CMK (cell line): ENCODE results near the gene RNLS.
"Not testable (repeated sequence)": the region's sequence is repeated elsewhere in the genome, so short reads cannot be mapped to it uniquely, and the experiment has no call there.

Experiments used
- DNase-seq: peaks from one replicate; pipeline ENCODE4 v3.0.0-alpha.2; 2010; ENCODE audit warnings: low read depth

Gene RNLS

DNA sequence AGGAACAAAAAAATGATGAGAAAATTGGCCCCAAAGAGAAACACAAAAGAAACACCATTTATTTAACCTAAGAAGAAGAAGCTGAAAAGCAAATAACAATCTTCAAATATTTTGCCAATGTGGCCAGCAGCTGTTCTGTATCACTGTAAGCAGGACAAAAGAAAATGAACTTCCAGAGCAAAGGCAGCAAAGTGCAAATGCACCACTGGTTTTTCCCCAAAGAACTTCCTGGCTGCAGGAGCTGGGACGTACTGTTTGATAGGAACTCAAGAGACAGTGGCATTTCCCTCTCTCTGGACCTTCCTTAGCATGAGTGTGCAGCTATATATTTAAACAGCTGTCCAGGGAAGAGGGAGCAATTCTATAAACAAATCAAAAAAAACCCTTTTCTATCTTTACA lies 60.4 kb downstream of the RNLS start:
- no peak for DNase-seq

DNA sequence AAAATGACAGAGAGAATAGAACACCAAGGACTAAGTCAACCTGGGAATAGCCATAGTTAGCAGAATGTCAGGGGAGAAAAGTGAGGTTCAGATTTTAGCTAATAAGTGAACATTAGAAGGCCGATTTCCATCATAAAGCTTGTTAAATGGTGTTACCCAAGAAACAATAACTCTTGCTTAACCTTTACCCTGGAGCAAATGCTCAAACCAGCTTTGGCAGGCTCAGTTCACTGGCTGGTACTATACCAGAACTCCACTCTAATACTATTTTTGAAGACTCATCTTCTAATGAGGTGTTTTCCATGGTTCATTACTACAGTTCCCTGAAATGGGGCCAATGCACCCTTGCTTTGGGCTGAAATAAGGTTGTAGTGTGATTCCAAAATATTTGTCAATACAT lies 61.3 kb downstream of the RNLS start:
- no peak for DNase-seq

DNA sequence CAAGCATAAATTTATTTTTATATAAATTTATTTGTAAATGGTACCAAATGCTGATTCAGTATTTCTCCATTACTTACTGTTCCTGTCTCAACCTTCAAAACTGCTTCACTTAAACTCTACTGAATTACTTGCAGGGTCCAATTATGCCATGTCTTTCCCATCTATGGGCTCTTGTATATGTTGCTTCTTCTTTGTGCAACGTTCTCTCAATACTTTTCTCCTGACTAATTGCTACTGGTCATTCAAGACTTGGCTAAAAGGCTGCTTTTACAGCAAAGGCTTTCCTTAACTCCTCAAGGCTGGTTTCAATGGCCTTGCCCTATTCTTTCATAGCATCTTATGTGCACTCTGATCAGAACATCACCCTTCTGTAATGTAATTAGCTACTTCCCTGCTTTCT lies 67.9 kb downstream of the RNLS start:
- no peak for DNase-seq

DNA sequence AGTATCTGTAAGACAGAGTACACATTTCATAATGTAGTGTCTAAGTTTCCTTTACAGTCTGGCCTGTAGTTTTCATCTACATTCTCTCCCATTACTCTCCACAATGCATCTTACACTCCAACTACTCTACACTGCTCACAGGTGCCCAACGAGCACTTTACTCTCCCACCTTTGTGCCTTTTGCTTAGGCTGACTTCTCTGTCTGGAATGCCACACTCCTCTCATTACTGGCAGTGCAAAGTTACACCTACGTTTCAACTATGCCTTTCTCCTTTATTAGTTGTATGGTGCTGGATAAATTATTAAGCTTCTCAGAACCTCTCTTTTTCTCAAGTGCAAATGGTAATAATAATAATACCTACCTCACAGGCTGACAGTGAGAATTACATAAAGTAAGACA lies 70.5 kb downstream of the RNLS start:
- DNase-seq = no peak

DNA sequence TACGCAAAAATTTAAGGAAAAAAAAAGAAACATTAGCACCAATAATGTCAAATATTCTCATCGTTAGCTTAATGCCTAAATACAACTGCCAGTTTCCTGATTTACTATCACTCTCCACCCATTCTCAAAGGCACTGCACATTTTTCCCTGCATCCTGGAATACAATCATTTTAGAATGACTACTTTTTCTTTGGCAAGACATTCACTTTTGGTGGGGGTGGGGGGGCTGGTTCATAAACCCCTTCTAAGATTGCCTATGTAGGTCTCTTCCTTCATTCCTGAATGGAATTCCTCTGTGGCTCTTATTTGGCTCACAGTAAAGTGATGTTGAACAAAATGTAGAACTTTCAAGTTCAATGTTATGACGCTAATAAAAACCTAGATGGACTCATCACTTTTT lies 74.3 kb downstream of the RNLS start:
- no peak for DNase-seq

DNA sequence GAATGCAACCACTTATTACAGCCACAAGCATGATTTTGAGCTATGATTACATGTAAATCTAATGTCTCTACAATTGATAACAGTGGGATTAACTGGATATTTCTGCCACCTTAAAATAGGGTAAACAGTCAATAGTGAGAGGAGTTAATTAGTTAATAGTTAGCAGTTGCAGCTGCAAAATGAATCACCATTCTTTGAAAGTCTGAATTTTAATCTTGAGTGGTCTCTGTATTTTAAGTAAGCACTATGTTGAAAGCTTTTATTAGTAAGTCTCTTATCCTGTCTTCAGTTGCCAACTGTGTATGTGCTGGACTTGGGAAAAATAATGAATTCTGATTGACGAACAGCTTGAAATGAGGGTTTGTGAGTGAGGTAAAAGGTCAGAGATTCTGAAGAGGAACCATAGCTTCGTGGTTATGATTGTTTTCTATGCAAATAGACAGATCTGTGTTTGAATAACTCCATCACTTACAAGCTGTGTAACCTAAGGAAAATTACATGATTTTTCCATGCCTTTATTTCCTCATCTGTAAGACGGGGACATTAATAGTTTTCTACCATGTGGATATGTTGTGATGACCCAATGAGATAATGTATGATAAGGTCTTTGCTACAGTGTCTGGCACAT lies 75.2 kb downstream of the RNLS start:
- no peak for DNase-seq

DNA sequence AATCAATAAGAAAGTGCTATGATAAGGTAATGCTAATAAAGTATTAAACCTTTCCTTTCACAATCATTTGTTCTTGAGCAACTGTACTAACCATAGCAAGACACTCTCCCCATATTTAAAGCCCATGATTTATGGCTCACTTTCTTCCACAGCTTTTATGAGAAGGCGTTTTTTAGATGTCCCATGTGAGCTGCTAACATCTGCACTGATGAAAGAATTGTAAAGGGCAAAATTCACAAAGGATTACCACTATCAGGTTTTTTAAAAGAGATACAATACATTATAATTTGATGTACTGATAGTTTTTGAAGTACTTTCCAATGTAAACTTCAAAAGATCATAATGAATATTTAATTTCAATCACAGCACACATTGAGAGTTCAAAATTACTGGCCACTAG lies 75.7 kb downstream of the RNLS start:
- DNase-seq = no peak

DNA sequence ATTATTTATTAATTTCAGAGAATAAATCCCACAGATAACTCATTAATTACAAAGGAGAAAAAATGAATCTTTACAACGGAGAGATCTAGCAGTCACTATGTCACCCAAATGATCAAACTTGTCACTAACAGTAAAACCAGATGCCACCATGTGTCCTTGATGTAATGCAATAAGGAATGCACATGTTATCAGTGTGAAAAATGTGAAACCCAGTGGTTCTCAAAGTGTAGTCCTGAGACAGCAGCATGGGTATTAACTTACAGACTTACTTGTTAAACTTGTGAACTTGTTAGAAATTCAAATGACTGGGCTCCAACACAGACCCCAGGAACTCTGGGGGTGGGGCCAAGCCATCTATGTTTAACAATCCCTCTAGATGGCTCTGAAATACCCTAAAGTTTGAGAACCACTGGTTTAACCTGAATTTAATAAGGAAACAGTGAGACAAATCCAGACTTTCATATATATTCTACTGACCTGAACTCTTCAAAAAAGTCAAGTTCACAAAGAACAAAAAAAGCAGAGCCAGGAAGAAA lies 77.4 kb downstream of the RNLS start:
- no peak for DNase-seq

DNA sequence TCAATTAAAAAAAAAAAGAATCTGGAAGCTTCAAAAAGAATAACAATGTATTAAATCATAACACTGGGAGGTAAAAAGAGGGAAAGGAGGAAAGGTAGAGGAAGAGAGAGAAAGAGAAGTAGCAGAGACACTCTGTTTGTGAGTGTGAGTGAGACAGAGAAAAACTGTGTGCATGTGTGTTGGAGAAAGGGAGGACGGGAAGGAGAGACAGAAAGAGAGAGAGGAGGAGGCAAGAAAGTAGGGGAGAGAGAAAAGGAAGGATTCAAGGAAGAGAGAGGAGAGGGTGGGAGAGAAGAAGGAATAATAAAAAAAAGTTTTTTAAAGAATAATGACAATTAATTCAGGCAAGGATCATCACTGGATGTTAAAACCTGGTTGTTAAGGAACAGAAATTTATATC lies 77.9 kb downstream of the RNLS start:
- DNase-seq = no peak

DNA sequence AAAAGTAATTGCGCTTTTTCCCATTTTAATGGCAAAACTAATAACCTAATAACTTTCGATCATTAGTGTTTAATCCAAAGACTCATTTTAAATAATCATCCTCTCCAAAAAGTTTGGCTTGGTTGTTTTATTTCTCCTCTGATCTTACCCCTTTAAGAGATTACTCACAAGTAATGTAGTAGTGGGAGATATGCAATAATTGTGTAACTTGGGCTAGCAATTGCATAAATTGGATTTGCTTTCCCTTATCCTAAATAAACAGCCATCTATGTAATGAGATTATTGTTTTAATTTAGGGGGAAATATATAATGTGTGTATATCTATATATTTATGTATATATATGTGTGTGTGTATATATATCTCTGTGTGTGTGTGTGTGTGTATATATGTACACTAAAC lies 82.5 kb downstream of the RNLS start:
- no peak for DNase-seq

DNA sequence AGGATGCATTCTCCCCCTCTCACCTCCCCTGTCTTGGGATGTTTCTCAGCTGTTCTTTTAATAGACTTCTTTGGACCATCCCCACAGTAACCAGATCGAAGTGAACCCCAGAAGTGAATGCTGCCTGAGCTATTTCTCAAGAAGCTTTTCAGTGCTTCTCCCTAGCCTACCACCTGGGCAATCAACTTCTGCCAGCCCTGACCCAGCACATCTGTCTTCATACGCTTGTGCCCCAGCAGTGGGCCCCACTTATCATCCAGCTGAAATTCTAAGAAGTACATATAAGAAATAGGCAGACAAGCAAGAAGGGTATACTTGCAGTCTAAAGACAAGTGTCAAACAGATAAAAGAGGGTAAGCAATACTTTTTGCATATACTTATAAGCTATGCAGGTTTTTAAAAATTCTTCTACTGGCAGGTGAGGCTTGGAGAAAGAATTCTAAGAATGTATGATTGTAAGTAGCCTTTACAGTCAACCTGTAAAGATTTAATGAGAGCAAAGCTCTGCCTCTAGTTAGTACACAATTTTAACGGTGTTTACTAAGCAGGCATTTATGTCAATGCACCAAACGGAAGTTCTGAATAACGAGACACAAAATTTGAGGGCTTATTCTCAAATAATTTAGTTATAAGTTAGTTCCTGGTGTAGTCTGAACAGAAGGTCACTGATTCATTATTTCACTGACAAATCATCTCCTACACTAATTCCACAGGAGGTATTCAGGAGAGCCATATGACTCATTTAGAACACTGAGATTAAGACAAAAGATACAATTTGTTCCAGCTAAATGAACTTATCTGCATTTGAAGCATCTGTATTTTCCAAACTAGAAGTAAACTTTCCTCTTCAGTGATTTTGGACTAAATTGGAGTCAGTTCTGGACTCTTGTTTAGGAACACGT lies 83.3 kb downstream of the RNLS start:
- no peak for DNase-seq

DNA sequence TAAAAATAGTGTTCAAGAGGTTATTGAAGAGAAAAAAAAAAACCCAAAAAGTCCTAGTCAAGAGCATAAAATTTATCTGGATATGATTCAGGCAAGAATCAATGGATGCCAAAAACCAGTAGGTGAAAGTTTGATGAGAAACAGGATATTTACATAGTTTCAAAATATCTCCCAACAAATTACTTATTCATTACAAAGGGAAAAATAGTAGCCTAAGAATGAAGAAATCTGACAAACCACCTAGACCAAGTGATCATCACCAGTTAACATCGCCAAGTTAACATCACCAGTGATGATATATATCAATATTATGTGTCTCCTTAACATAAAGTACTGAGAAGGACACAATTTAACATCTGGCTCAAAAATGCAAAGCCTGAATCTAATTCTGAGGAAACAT lies 85.2 kb downstream of the RNLS start:
- DNase-seq = no peak

DNA sequence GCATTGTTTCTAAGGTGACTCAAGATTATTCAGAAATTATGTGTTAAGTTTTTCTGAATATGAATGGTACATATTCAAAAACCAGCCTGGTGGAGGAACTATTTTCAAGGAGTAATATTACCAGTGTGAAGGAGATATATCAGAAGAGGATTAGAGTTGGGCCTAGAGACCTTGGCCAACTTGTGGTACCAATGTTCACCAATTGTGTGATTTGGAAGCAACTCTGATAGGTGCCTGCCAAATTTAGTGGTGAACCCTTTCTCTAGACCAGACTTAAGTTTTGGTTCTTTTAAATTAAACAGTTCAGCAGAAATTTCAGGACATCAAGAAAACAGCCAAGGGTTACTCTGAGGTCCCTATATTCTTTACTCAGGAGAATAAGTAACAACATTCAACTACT lies 88.6 kb downstream of the RNLS start:
- no peak for DNase-seq

DNA sequence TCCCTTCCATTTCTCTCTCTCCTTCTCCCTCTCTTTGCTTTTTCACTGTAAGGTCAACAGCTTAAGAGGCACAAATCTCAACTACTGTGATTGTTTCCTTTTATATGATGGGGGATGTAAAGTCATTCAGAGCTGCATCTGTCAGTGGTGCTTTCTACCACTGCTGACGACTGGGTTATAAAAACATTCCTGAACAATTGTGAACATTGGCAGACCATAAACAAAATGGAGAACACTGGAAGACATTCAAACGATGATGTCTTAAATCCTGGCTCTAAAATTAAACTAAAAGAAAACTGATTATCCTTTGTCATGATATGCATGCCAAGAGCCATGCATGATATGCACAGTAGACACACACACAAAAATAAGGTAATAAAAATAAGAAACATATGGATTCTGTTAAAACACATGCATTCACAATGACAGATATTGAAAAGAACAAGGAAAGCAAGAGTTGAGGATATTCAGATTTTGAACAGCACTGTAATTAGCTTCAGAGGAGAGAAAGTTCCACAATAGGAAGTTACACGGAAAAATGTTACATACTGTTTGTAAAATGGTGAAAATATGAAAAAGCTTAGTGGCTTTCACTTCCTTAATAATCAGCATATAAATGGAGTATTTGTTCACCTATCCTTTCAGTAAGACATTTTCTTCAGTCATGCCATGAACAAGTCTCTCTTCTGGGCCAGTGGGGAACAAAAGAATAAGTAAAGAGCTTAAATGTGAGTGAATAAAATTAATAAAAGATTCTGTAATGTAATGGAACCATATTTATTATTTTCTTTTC lies 89.2 kb downstream of the RNLS start:
- DNase-seq = no peak

DNA sequence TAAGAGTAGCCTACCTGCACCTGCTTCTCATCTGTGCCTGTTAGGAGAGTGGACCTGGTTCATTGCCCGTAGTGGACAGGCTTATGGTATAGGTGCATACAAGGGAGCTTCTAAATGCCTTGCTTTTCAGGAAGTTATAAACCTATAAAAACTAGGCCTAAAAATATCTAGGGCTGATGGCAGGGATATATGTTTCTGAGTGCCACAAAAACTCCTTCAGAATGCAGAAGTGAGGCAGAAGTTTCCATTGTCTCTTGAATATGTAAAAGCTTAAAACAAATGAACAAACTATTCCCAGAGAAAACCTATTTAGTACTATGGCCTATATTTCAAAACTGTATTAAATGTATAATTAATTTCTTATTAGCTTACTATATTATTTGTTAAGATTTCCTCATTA lies 91.8 kb downstream of the RNLS start:
- no peak for DNase-seq

DNA sequence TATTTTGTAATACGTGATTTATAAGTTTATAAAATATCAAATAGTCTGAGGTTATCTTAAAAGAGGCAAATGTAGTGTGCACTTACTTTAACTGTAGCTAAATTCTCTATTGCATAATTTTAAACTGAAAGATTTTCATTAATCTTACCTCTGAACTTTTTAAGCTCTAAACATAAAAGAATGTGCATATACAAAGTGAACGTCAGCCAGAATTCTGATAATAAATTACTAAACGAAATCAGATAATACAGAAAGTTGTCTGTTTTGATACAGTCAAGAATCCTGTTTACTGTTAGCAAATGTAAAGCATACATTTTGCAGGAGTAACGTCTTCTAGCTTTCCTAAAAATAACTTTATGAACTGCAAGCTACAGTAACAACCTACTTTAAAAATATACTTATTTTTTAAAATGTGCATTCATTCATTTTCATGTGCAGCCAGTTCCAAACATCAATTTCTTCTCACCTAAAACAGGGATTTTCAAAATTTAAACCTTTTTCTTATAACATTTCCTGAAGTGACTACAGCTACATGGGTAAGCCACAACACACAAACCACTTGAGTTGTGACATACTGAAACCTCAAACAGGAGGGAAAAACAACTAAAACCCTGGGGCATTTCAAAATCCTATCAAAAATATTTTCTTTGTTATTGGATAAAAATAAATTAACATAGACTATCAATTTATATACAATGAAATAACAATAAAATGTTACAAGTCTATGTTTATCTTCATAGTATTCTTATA lies 92.7 kb downstream of the RNLS start:
- no peak for DNase-seq

DNA sequence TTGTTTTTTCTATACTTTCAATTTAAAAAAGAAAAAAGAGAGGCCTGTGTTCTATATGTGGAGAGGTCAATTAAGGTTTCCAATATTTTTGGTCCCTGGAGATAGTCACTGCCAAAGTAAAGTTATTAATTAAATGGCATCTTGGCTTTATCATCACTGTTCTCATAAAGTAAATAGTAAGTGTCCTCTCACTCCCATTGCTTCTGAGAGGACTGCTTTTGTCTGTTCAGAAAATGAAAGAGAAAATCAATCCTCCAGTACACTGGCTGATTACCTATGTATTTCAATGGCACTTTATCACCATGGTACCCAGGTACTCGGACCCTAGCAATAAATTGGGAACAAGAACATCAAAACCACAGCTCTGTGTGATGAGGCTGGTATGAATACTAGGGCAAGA lies 94.0 kb downstream of the RNLS start:
- DNase-seq = no peak

DNA sequence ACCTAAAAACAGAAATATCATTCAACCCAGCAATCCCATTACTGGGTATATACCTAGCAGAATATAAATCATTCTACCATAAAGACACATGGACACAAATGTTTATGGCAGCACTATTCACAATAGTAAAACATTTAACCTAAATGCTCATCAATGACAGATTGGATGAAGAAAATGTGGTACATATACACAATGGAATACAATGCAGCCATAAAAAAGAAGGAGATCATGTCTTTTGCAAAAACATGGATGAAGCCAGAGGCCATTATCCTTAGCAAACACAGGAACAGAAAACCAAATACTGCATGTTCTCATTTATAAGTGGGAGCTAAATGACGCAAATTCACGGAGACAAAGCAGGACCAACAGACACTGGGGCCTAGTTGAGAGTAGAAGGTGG lies 96.3 kb downstream of the RNLS start:
- not testable (repeated sequence) for DNase-seq

DNA sequence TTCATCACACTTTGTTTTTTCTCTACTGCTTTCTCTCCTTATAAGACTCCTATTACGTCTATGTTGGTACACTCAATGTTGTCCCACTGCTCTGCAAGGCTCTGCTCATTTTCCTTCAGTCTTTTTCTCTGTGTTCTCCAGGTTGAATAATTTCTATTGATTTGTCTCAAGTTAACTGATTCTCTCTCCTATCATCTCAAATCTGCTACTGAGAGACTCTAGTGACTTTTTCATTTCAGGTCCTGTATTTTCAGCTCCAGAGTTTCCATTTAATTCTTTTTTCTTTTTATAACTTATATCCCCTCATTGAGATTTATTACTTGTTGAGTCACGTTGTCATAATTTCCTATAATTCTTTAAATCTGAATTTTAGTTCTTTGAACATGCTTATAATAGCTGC lies 100.9 kb downstream of the RNLS start:
- no peak for DNase-seq

DNA sequence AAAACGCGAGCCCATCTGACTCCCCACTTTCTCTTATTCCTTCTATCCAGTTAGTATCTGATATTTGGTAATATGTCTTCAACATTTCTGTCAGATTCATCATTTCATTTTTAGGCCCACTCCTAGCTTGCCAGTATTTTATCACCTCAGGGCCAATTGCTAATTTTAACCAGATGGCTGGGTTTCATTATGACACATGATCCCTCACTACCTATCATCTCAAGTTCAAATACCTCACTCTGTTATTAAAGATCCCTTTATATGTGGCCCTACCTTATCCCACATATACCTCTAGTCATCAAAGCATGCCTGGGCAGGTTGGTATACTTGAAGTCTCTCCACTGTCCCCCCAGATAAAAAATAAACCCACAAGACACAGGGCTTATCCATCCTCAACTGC lies 104.9 kb downstream of the RNLS start:
- DNase-seq = no peak

DNA sequence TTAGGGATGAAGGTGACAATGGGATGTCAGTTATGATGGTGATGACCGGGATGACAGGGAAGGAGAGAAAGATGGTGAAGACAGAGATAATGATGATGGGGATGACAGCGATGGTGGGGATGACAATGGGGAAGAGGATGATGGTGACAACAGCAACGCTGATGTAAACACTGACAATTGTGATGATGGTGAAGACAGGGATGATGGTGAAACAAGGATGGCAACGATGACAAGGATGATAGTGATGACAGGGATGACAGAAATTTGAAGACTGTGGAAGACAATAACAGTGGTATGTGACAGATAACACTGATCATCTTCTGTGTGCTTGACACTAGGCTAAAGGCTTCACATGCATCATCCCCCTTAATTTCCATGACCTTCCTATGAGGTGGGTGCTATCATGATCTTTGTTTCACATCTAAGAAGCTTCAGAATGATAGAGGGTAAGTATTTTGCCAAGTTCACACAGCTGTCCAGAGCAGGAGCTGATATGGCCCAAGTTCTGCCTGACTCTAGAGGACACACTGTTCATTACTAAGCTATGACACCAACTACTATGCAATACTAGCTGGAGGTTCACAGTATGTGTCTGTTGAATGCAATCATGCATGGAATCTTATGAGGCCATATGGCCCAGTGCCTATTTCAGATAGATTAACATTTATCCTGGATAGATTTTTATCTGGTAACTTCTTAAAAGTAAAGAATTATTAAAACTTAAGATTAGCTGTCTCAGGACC lies 105.6 kb downstream of the RNLS start:
- DNase-seq = no peak
